ENCODE results near the gene HAND1. TPM values are rescaled to one million over a fixed set of nuclear protein-coding genes. Genes with fewer than 3 reads are reported as not detected.

Gene HAND1
- total and polyA plus RNA-seq, 9 of the 15 experiments (the other 6 are each of a cell fraction or from before 2014, with no cell fraction given) = not detected

DNA sequence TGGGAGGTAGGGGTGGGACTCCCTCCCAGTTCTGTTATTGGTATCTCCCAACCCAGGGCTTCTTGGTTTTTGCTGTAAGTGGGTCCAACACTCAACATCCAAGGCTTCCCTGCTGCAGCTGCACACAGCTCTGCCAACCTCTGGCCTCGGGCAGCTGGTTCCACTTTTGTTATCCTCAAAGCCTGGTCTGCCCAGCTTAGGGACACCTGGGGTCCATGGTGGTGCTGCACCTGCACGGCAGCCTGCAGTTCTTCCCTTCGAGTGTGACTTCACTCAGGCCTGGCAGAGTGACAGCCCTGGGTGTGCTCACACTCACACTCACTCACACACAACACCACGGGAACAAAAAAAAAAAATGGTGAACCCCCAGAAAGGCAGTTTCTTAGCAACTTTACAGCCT, 47.6 kb downstream of the HAND1 start:
- Histone ChIP-seq H3K36me3 (ENCODE audit: control insufficient read depth, insufficient read depth, low read length) (peaks cover 2% of the 10 kb centered on the region; the same call in 1 of the 3 replicates), H3K9me3 (replicated peaks; ENCODE audit: control insufficient read depth, insufficient read depth, low read depth, low read length) (no peaks in the 10 kb centered on the region), H3K27ac (ENCODE audit: extremely low read depth, low read depth, low read length) (no peak overlapping the region), H3K9ac (ENCODE audit: insufficient read depth in 1 of 2, low read depth in 2 of 2, low read length in 2 of 2) (peak overlapping the region in 1 of 2 experiments; percentile 17; a peak in 2 of 4 replicates), H3K79me2 (ENCODE audit: control insufficient read depth, insufficient read depth, low read length) (no peaks in the 10 kb centered on the region), H3K4me1 (replicated peaks in 1 of 2; ENCODE audit: control insufficient read depth in 2 of 2, insufficient read depth in 2 of 2, low read length in 2 of 2) (no peaks in the 10 kb centered on the region), H3K4me3 (no peak overlapping the region), H3K9me1 (ENCODE audit: control insufficient read depth, insufficient read depth, low read length) (no peaks in the 10 kb centered on the region), H2AFZ (ENCODE audit: low read depth, low read length) (no peak overlapping the region), H3K4me2 (ENCODE audit: insufficient read depth, low read length) (no peak overlapping the region), H3K27me3 (ENCODE audit: control insufficient read depth in 2 of 2, insufficient read depth in 2 of 2, low read length in 2 of 2) (no peaks in the 10 kb centered on the region), H4K20me1 (replicated peaks; ENCODE audit: control insufficient read depth, insufficient read depth, low read length) (no peaks in the 10 kb centered on the region)
- TF ChIP-seq RBFOX2 (IDR thresholded peaks at IDR 0.05; ENCODE audit: low read depth, low read length) = no peak
- no peak for TF ChIP-seq FOXJ3 (CRISPR knock-in tag; IDR thresholded peaks at IDR 0.05)
- no peak for TF ChIP-seq KDM2B (CRISPR knock-in tag; IDR thresholded peaks at IDR 0.05)
- TF ChIP-seq ZBTB2 (IDR thresholded peaks at IDR 0.05) = no peak
- no peak for TF ChIP-seq MLX (CRISPR knock-in tag; conservative IDR thresholded peaks at IDR 0.05)
- TF ChIP-seq MIER1 (IDR thresholded peaks at IDR 0.05; ENCODE audit: low read depth) = no peak
- TF ChIP-seq NCOA6 (IDR thresholded peaks at IDR 0.05) = no peak
- TF ChIP-seq NR2C1 (IDR thresholded peaks at IDR 0.05) = no peak
- no peak for TF ChIP-seq NR2C1 (tag; IDR thresholded peaks at IDR 0.05)
- TF ChIP-seq CTCFL (IDR thresholded peaks at IDR 0.05; ENCODE audit: borderline replicate concordance, insufficient read depth, low read depth, low read length, poor library complexity, severe bottlenecking) = no peak
- TF ChIP-seq, protein P1, sequence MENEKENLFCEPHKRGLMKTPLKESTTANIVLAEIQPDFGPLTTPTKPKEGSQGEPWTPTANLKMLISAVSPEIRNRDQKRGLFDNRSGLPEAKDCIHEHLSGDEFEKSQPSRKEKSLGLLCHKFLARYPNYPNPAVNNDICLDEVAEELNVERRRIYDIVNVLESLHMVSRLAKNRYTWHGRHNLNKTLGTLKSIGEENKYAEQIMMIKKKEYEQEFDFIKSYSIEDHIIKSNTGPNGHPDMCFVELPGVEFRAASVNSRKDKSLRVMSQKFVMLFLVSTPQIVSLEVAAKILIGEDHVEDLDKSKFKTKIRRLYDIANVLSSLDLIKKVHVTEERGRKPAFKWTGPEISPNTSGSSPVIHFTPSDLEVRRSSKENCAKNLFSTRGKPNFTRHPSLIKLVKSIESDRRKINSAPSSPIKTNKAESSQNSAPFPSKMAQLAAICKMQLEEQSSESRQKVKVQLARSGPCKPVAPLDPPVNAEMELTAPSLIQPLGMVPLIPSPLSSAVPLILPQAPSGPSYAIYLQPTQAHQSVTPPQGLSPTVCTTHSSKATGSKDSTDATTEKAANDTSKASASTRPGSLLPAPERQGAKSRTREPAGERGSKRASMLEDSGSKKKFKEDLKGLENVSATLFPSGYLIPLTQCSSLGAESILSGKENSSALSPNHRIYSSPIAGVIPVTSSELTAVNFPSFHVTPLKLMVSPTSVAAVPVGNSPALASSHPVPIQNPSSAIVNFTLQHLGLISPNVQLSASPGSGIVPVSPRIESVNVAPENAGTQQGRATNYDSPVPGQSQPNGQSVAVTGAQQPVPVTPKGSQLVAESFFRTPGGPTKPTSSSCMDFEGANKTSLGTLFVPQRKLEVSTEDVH (IDR thresholded peaks at IDR 0.05; ENCODE audit: low read depth, partially characterized antibody) = no peak
- TF ChIP-seq CC2D1A (IDR thresholded peaks at IDR 0.05) = no peak
- TF ChIP-seq SUPT5H (IDR thresholded peaks at IDR 0.05) = no peak
- no peak for TF ChIP-seq ZNF699 (CRISPR knock-in tag; IDR thresholded peaks at IDR 0.05; ENCODE audit: insufficient replicate concordance)
- TF ChIP-seq U2AF2 (optimal IDR thresholded peaks at IDR 0.05; ENCODE audit: low read depth, low read length) = no peak
- ChIA-PET CTCF (ENCODE audit: low intra/inter-chr PET ratio) (no interaction called here), POLR2A (no interaction called here)
- no TSS peak for BruUV-seq (replicated peaks)
- in situ Hi-C loops (cut with MboI) (no loop called here), intact Hi-C loops (cut with micrococcal nuclease) (no loop called here)
- DNase-seq (ENCODE audit: extremely low read depth in 1 of 4, low spot score in 3 of 4) (no peak), FAIRE-seq (no peak), ATAC-seq (no peak)
- WGBS (ENCODE audit: insufficient coverage, low coverage, missing lambda C conversion rate) = 51% methylated on average over 4 of the region's 4 CpGs
